ENCODE results near the gene ITPR1.

Gene ITPR1

DNA sequence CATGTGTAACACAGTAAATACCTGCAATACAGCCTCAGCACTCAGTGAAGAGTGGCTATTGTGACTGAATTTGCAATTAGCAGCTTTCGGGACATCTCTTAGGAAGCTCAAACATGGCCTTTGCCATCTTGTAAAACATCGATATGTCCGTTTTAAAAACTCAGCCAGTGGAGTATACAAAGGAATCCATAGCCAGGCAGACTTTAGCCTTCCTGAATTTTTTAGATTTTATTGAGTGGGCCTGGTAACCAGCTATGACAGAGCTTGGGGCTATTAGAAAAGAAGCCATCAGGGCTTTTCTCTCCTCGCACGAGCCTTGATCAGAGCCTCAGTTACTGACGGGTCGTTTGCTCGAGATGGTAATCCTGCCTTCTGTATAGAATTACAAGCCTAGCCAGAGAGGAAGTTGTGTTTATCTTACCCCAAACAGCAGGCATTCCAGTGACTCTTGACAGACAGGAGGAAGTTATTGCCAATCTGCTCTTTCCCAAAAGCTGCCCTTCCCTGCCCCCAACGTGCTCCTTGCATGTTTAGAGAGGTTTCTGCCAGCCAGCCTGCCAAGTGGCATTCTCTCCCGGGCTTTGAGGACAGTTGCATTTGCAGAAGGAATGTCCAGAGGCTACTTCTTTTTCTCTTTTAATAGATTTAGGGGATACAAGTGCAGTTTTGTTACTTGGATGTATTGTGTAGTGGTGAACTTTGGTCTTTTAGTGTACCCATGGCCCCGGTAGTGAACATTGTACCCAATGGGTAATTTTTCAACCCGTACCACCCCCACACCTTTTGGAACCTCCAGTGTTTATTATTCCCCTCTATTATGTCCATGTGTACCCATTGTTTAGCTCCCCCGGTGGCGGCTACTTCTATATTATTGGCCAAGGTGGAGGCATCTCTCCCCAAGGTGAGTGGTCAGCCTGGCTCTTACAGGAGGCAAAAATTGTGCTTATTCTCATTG, 40.6 kb downstream of the ITPR1 start:
- DNase-seq (ENCODE audit: low read depth), result no peak

DNA sequence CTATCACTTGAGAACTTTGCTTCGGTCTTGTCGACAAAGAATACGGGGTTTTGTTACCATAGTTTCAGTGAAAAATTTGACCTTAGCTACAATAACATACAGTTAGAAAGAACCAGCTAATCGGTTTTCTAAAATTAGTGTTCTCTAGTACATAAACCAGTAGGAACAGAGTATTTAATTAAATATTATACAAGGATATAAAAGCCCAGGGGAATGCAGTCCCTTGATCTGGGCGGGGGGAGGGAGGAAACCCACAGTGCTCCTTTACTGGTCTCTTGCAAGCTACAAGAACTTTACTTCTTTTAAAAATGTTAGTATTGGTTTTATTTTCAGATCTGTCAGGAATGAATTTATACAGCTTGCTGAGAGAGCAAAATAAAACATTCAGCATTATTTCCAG, 41.8 kb downstream of the ITPR1 start:
- no peak for DNase-seq (ENCODE audit: low read depth)

DNA sequence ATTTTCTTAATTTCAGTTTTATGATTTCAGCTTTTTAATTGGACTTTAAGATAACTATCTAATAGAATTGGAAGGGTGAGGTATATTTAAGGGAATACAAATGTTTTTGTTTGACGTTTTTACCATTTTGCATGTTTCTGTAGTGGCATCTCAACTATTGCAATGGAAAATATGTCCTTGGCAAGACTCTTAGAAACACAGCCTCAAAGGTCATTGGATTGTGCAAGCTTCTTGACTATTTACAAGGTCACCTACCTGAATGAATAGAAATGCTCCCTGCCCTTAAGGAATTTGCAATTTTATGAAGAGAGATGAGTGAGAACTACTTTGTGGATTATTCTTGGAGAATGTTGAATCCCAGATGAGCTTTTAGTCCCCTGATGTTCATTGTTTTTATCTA, 43.1 kb downstream of the ITPR1 start:
- DNase-seq (ENCODE audit: low read depth), result no peak

DNA sequence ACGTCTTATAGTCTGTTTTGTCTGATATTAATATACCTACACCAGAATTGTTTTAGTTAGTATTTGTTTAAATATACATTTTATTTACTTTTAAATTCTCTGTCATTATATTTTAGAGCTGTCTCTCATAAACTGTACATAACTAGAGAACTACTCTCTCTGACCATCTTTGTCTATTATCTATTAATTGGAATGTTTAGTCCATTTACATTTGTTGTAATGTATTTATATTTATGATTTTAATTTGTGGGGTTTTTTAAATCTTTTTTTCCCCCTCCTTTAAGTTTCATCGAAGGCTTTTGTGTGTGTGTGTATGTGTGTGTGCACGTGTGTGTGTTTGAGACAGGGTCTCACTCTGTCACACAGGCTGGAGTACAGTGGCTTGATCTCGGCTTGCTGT, 47.1 kb downstream of the ITPR1 start:
- DNase-seq (ENCODE audit: low read depth), result no peak

DNA sequence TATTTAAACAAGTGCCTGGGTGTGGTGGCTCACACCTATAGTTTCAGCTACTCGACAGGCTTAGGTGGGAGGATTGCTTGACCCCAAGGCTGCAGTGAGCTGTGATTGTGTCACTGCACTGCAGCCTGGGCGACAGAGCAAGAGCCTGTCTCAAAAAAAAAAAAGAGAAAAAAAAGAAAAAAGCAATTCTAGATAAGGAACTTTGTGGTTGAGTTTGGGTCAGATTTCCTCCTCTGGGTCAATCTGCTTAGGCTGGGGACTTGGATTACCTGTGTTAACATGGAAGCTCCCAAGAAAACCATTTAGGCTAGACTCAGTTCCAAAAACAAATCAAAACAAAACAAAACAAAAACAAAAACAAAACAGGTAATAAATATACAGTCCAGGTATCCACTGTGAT, 50.0 kb downstream of the ITPR1 start:
- no peak for DNase-seq (ENCODE audit: low read depth)

DNA sequence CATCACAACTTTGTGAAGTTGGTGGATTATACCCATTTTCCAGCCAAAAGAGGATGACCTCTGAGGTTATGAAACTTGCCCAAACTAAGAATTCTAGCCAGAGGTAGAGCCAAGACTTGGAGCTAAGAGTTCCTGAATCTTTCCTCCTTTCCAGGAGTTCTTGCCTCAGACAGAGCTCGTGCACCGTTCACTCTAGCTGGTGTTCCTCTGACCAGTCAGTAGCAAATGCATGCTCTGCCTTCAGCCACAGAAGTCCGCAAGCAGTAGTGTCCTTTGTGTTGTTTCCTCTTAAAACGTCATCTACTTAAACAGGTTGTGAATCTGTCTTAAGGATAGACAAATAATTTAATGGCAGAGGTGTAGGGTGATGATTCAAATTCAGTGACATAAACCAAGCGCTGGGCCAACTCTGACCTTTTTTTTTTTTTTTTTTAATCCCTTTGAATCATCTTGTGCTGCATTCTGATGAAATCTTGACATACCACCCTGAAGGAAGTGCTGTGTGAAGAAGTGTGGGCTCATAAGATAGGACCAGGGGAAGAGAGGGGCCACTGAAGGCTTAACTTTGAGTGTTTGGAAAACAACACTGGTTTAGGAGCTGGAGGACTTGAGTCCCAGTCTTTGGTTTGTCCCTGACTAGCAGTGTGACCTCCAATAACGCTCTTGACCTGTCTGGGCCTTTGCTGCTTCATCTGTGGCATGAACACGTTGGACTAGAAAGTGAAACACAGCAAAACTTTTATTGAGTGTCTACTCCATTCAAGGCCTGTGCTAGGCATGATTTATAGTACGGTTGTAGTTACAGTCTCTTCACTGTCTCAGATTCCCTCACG, 53.4 kb downstream of the ITPR1 start:
- DNase-seq (ENCODE audit: low read depth), result no peak

DNA sequence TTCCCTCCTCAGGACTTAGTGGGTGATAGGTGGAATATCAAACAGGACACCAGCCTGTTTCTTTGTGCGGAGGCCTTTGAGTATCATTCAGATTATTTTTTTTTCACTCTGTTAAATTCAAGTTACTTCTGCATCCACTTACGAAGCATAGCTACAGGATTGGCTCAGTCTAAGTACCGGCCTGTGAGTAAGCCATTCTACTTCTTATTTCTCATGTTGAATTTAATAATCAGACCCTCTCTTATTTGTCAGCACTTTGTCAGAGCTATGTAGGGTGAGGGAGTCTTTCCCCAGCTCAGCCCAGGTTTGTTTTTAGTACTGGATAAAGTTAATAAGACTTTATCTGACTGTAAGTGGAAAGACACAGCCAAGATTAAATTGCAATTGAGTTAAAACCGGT, 54.7 kb downstream of the ITPR1 start:
- DNase-seq (ENCODE audit: low read depth), result no peak

DNA sequence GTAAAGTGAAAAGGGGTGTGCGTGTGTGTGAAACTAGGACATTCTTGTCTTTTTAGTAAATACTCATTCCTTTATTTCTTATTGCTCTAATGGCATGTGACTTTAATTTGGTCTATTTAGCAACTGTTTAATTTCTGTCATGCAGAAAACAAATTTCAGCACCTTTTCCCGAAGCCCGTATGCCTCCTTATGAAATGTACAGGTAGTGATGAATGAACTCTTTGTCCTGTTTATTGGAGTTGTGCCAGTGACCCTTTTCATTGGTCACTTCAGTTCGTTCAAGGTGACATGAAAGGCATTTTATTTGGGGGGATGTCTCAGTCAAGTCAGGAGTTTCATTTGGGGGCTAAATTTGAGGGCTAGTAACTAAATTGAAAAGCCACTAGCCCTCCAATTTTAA, 55.2 kb downstream of the ITPR1 start:
- DNase-seq (ENCODE audit: low read depth), result no peak

DNA sequence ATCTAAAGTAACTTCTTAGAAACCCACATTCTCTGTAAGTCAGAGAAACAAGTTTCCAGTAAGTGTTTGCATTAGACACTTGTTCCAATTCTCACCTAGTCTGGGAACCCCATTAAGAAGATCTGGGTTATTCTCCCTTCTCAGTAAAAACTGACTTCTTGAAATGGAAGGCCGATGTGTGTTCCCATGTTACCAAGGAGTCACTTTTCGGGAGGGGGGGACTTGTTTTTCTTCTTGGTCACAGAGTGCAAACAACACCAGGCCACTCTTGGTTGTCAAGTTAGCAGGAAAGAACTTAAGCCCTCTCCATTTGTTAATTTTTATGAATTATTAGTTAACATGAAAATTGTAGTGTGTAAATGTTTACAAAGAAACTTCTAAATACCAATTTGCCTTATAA, 55.6 kb downstream of the ITPR1 start:
- no peak for DNase-seq (ENCODE audit: low read depth)

DNA sequence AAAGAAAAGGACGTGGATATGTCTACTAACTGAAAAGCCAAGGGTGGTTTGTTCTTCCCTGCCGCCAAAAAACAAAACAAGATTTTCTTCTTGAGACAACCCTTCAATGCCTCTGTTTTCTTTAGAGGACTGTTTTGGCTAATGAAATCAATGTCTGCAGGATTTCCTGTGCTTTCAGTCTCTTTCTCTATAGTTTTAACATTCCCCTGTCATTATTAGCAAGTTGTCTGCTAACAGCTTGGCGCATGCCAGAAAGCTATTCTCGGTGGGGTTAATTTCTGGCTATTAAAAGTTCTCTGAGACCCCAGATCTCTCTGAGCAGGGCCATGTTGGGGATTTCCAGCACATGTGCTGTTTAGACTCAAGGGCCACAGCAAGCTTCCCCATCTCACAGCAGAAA, 56.7 kb downstream of the ITPR1 start:
- no peak for DNase-seq (ENCODE audit: low read depth)

DNA sequence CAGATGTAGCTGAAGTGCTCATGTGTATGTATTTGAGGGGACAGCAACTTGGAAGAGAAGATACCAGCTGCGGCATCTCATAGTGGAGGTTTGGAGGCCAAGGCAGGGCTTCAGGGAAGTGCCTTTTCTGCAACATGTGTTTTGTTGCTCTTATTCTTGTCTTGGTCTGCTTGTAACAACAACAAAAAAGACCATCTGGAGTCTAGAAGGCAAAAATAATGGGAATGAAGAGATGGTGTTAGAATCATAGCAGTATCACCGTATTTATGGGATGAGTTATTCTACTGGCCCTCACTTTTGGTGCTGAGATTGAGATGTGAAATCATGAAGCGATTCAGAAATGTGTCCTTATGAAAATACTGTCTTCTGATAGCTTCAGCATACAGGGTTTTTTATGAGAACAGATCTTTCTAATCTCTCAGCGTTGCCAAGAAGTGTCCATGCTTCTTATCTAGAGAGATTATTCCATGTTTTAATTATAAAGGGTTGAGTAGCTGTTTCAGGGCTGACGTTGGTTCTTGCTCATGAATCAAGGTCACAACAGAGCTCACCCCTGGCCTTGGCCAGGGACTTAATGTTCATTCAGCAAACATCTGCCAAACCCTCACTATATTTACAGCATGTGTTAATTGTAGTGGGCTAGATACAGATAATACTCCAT, 58.0 kb downstream of the ITPR1 start:
- DNase-seq (ENCODE audit: low read depth), result no peak

DNA sequence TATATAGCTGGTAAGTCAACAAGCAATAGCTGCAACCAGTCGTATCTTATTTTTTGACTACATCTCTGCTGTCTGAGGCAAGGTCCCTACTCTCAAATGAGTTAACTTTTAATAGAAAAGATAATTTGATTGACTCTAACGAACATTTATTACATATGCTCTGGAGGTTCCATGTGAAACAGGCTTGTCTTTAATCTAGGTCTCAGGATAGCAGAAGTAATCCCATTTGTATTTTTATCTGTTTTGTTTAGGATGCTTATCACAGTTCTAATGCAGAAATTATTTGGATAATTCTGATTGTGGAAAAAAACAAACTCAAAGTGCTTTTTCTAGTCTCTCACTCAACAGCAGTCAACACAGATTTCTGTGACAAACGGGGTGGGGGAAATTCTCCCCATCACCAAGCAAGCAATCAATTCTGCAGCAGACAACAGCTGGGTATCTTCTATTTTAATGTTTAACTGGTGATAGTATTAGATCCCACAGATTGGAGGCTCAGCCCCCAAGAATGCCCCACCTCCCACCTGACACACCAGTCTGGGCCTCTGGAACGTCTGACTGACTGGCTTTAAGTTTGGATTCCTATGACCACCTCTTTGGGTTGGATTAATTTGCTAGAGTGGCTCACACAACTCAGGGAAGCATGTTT, 58.8 kb downstream of the ITPR1 start:
- DNase-seq (ENCODE audit: low read depth), result no peak

DNA sequence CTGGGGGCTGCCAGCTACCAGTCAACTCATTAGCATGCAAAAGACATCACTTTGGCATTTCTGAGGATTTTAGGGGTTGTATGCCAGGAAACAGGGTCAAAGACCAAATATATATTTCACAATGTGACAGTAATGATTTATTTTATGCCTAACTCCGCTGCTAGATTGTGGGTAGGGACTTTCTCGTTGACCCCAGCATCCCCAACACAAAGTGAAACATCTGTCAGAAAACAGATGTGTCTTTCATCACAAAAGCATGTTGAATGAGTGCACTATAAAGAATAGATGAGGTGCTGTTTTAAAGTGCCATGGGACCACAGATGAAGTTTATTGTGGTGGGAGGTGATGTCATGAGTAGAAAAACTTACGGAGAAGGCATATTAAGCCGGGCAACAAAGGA, 59.7 kb downstream of the ITPR1 start:
- DNase-seq (ENCODE audit: low read depth), result no peak

DNA sequence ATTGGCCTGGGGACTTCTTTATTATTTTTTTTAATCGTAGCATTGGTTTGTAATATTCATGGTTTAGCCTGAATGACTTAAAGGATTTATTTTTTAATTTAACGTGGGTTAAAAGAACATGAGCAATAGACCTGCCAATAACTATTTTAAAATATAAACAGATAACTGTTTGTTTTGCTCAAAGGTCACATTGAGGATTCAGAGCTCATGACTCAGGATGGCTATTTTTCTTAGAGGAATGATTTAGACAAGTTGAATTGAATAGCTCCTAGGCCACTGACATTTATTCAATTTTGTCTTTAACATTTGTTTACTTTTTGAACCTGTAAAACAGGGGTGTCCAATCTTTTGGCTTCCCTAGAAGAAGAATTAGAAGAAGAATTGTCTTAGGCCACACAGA, 68.5 kb downstream of the ITPR1 start:
- DNase-seq (ENCODE audit: low read depth), result no peak

DNA sequence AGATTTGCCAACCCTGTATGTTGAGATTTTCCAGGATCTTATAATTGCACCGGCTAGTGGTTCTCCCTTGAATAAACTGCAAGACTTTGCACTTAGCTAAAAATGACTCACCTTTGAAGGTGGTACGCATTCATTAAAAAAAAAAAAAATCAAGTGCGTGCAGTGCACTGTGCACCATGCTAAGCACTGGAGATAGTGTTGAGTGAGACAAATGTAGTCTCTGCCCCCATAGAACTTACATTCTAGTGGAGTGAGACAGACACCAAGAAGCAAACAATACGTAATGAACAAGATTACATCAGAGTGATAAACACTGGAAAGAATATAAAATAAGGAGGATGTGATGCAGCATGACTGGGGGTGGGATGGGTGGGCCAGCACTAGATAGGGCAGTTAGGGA, 69.4 kb downstream of the ITPR1 start:
- DNase-seq (ENCODE audit: low read depth), result no peak

DNA sequence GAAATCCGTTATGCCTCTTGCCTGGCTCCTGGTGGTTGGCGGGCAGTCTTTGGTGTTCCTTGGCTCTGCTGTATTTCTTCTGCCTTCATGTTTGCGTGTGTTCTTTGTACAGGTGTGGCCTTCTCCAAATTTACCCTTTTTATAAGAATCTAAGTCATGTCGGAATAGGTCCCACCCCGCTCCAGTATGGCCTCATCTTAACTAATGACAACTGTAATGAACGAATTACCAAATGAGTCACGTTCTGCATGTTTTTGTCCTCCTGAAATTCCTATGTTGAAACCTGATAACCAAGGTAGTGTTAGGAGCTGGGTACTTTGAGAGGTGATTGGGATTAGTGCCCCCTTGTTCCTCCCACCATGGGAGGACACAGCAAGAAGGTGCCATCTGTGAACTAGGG, 71.1 kb downstream of the ITPR1 start:
- DNase-seq (ENCODE audit: low read depth), result no peak

DNA sequence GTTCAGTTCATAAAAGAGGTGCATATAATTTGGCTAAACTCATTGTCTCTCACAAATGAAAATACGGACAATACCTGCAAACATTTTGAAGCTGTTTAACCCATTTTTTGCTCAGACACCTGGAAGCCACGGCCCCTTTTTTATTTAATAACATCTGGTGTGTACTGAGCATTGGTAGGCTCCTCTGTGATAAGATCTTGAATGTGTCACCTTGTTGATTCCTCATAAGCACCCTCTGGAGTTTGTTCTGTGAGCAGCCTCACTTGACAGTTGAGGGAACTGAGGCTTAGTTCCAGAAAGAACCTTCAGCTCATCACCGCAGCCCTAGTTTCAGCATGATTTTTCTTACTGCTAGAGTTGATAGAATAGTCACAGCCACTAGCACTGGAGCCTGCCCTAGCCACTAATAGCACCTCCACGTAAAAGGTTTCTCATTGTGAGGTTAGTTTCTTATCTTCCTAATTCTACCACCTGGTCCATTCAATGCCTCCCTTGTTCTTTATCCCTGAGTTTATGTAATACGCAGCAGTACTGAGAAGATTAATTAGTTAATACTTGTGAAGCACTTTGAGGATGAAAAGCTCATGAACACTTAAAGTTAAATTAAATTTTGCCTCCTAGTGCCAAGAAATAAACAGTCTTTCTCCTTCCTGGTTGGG, 71.9 kb downstream of the ITPR1 start:
- DNase-seq (ENCODE audit: low read depth), result no peak

DNA sequence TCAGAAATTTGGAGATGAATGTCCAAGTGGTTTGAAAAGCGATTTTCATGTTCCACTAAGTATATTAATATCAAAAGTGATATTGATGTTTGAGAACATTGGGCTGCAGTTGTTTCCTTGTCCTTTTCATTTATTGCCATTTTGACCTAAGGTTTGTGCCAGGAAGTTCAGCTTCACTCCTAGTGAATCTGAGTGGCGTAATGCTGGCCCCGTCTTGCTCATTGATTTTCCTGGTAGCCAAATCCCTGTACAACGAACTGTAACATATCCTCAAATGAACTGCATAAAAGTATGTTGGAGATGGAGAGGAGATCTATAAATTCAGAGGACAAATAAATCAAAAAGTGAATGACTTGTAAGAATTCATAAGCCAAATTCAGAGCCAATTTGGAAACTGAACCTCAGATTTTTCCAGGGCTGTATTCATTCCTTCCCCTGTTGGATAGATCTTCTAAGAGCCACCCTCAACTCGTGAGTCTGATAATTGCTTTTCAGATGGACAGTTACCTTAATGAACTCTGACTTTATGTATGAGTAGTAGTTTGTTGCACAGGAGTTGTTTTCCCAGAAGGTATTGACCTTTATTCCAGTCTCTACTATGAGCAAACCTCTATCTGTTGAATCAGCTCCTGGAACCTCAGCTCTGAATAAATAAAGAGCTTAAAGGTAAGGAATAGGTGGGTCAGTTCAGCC, 72.8 kb downstream of the ITPR1 start:
- no peak for DNase-seq (ENCODE audit: low read depth)

DNA sequence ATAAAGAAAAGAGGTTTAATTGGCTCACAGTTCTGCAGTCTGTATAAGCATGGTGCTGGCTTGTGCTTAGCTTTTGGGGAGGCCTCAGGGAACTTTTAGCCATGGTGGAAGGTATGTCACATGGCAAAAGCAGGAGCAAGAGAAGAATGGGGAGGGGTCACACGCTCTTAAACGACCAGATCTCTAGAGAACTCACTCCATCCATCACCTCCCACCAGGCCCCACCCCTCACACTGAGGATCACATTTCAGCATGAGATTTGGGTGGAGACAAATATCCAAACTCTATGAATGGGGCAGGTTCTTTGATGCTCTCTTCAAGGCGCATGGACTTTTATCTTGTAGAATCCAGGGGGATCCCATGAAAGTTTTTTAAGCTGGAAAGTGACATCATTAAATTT, 75.7 kb downstream of the ITPR1 start:
- no peak for DNase-seq (ENCODE audit: low read depth)

DNA sequence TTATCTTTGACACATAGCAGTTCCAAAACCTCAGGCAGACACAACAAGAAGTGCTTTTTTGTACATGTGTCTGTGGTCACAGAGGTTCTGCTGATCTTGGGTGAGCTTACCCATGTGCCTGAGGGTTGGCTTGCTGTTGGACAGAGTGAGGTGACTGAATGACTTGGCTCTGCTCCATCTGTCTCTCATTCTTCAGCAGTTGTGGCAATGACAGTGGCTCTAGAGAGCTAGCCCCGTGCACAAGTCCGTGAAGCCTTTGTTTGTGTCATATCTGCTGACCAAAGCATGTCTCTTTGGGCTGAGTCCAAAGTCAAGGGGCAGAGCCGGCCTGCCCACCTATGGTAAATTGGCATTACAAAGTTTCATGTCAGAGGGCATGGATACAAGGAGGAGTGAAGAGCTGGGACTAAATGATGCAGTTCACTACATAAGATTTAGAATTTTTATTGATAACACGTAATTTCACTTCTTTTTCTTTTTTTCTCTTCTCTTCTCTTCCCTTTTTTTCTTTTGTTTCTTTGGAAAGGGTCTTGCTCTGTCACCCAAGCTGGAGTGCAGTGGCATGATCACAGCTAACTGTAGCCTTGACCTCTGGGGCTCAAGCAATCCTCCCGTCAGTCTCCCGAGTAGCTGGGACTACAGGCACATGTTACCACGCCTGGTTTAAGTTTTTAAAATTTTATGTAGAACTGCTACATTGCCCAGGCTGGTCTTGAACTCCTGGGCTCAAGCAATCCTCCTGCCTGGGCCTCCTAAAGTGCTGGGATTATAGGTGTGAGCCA, 77.9 kb downstream of the ITPR1 start:
- no peak for DNase-seq (ENCODE audit: low read depth)

Data from ELR (cell line).